ENCODE data around the gene NOTCH2. TPM values are rescaled to one million over a fixed set of nuclear protein-coding genes. Genes with fewer than 3 reads are reported as not detected.
"Not testable (repeated sequence)": the region's sequence is repeated elsewhere in the genome, so short reads cannot be mapped to it uniquely, and the experiment has no call there.

NOTCH2 gene
- total RNA-seq, 1 experiment from 2014 or later: 53.7 TPM

GRCh38 chr1:120096981-120097545, 27.6 kb upstream of the NOTCH2 start:
- H2BK5ac ChIP-seq (ENCODE audit: insufficient read length, low read length); H2BK20ac ChIP-seq (ENCODE audit: low read depth, low read length, poor library complexity, severe bottlenecking); H3K56ac ChIP-seq (ENCODE audit: insufficient read length, low read depth, low read length); H3K27ac Mint-ChIP-seq; H3K9me3 Mint-ChIP-seq; H3K9ac ChIP-seq (ENCODE audit: extremely low read depth, insufficient read length, low read length); H3K27me3 Mint-ChIP-seq (ENCODE audit: low read depth); H4K20me1 ChIP-seq (ENCODE audit: control insufficient read depth, insufficient read depth, insufficient read length); H4K91ac ChIP-seq (ENCODE audit: insufficient read length, low read depth, low read length); H3K4me1 ChIP-seq (ENCODE audit: insufficient read depth, low read length); H3K79me2 ChIP-seq (ENCODE audit: insufficient read depth, low read length); H3K36me3 Mint-ChIP-seq (ENCODE audit: insufficient read depth in 1 of 3, low read depth in 3 of 3); H3K27ac ChIP-seq (ENCODE audit: insufficient read length, low read depth, low read length); H3K14ac ChIP-seq (ENCODE audit: insufficient read depth, low read length); H3K18ac ChIP-seq (ENCODE audit: insufficient read length, low read depth, low read length); H2BK15ac ChIP-seq (ENCODE audit: low read depth, low read length); H4K5ac ChIP-seq (ENCODE audit: insufficient read length, low read depth, low read length); H2BK120ac ChIP-seq (ENCODE audit: low read depth, low read length, poor library complexity, severe bottlenecking); H2BK12ac ChIP-seq (ENCODE audit: insufficient read length, low read depth, low read length); H4K8ac ChIP-seq (replicated peaks; ENCODE audit: insufficient read length, low read depth, low read length); H3T11ph ChIP-seq (ENCODE audit: low read length); H3K4me3 Mint-ChIP-seq; H3K79me1 ChIP-seq (ENCODE audit: insufficient read depth, low read depth, low read length, poor library complexity, severe bottlenecking); H2AK5ac ChIP-seq (ENCODE audit: insufficient read length, low read length); H3K27me3 ChIP-seq (ENCODE audit: insufficient read depth, low read length); H3K4me1 Mint-ChIP-seq; DNase-seq; H3K4me2 ChIP-seq (ENCODE audit: insufficient read depth, insufficient read length, low read length); H3K4ac ChIP-seq (ENCODE audit: low read depth, low read length); H3K23me2 ChIP-seq (ENCODE audit: insufficient read length, low read depth, low read length, poor library complexity, severe bottlenecking); H2AFZ ChIP-seq (ENCODE audit: low read length); H3K23ac ChIP-seq (ENCODE audit: insufficient read length, low read depth, low read length); H3K9me3 ChIP-seq (ENCODE audit: control insufficient read depth, low read depth, low read length): not testable (repeated sequence)
- no CpG with 5 or more reads among the region's 1 CpG for WGBS (ENCODE audit: extremely low coverage, insufficient read length, low lambda C conversion rate)

- H2BK5ac ChIP-seq (ENCODE audit: insufficient read length, low read length); H3K14ac ChIP-seq (ENCODE audit: insufficient read depth, low read length); H3K18ac ChIP-seq (ENCODE audit: insufficient read length, low read depth, low read length); H3K79me1 ChIP-seq (ENCODE audit: insufficient read depth, low read depth, low read length, poor library complexity, severe bottlenecking); H3K23me2 ChIP-seq (ENCODE audit: insufficient read length, low read depth, low read length, poor library complexity, severe bottlenecking); H3K56ac ChIP-seq (ENCODE audit: insufficient read length, low read depth, low read length); H4K5ac ChIP-seq (ENCODE audit: insufficient read length, low read depth, low read length); H2BK120ac ChIP-seq (ENCODE audit: low read depth, low read length, poor library complexity, severe bottlenecking); H3K27me3 Mint-ChIP-seq (ENCODE audit: low read depth); H4K91ac ChIP-seq (ENCODE audit: insufficient read length, low read depth, low read length); H3K4me1 Mint-ChIP-seq; H3K9me3 ChIP-seq (ENCODE audit: control insufficient read depth, low read depth, low read length); H3K4me1 ChIP-seq (ENCODE audit: insufficient read depth, low read length); H2AFZ ChIP-seq (ENCODE audit: low read length); H3K4me2 ChIP-seq (ENCODE audit: insufficient read depth, insufficient read length, low read length); H2AK5ac ChIP-seq (ENCODE audit: insufficient read length, low read length); H2BK12ac ChIP-seq (ENCODE audit: insufficient read length, low read depth, low read length); H3K27ac ChIP-seq (ENCODE audit: insufficient read length, low read depth, low read length); H3K79me2 ChIP-seq (ENCODE audit: insufficient read depth, low read length); H3K4ac ChIP-seq (ENCODE audit: low read depth, low read length); H3K23ac ChIP-seq (ENCODE audit: insufficient read length, low read depth, low read length); H4K8ac ChIP-seq (replicated peaks; ENCODE audit: insufficient read length, low read depth, low read length); H3K27me3 ChIP-seq (ENCODE audit: insufficient read depth, low read length); H4K20me1 ChIP-seq (ENCODE audit: control insufficient read depth, insufficient read depth, insufficient read length); H3K27ac Mint-ChIP-seq; H3T11ph ChIP-seq (ENCODE audit: low read length); H3K36me3 Mint-ChIP-seq (ENCODE audit: insufficient read depth in 1 of 3, low read depth in 3 of 3); H3K9ac ChIP-seq (ENCODE audit: extremely low read depth, insufficient read length, low read length); H3K4me3 Mint-ChIP-seq; H2BK15ac ChIP-seq (ENCODE audit: low read depth, low read length); DNase-seq; H3K9me3 Mint-ChIP-seq; H2BK20ac ChIP-seq (ENCODE audit: low read depth, low read length, poor library complexity, severe bottlenecking): not testable (repeated sequence)
- no CpG with 5 or more reads among the region's 4 CpGs for WGBS (ENCODE audit: extremely low coverage, insufficient read length, low lambda C conversion rate)
Observed at GRCh38 chr1:120093548-120094181, 24.2 kb upstream of the NOTCH2 start.
